K562 (cell line): ENCODE measurements around the gene USP20. TPM values are rescaled to one million over a fixed set of nuclear protein-coding genes. Genes with fewer than 3 reads are reported as not detected.

Experiments
- BRCA1 ChIP-seq, 2 experiments: fragments of 450-650 bp in 1 of 2; sonication (generic) in 1 of 2; formaldehyde crosslinking in 1 of 2; IDR thresholded peaks; 2 replicates each; pipeline versions ENCODE4 v1.5.0 to v1.6.1; 2017 to 2020; ENCODE audit warnings: mild to moderate bottlenecking in 1 of 2, missing genetic modification reagents in 1 of 2
- CLOCK ChIP-seq: fragments of 250-450 bp; sonication (Bioruptor Pico); IDR thresholded peaks from 2 replicates; pipeline ENCODE4 v1.4.0; 2020; ENCODE audit warnings: mild to moderate bottlenecking, moderate library complexity, borderline replicate concordance
- GATAD2B ChIP-seq: fragments of 450-650 bp; IDR thresholded peaks from 2 replicates; pipeline ENCODE4 v1.6.1; 2017; ENCODE audit warnings: mild to moderate bottlenecking, borderline replicate concordance
- IRF1 ChIP-seq: sonication (generic); formaldehyde crosslinking; IDR thresholded peaks from 2 replicates; pipeline ENCODE4 v1.8.0; 2022; ENCODE audit warnings: missing genetic modification reagents, mild to moderate bottlenecking, borderline replicate concordance
- KLF16 ChIP-seq: IDR thresholded peaks from 2 replicates; pipeline ENCODE4 v1.6.1; 2016; ENCODE audit warnings: antibody characterized with exemption
- NELFE ChIP-seq: IDR thresholded peaks from 2 replicates; pipeline ENCODE4 v1.6.1; 2011; ENCODE audit warnings: mild to moderate bottlenecking; ENCODE audit not compliant: insufficient read depth, insufficient read length
- NR1H2 ChIP-seq: sonication (generic); formaldehyde crosslinking; IDR thresholded peaks from 2 replicates; pipeline ENCODE4 v1.4.0; 2020; ENCODE audit warnings: mild to moderate bottlenecking, missing genetic modification reagents
- SREBF2 ChIP-seq: sonication (generic); formaldehyde crosslinking; IDR thresholded peaks from 2 replicates; pipeline ENCODE4 v1.4.0; 2020; ENCODE audit warnings: mild to moderate bottlenecking, missing genetic modification reagents
- ZBTB34 ChIP-seq: fragments of 250-450 bp; sonication (Bioruptor Pico); IDR thresholded peaks from 2 replicates; pipeline ENCODE4 v1.8.0; 2021; ENCODE audit warnings: mild to moderate bottlenecking, moderate library complexity
- polyA plus RNA-seq, 8 experiments: library from polyadenylated mRNA; depleted of rRNA in 4 of 8; stranded (reverse) in 5 of 8; unstranded in 3 of 8; fragments of >200 nt; fragmentation: Nextera tagmentation in 2 of 8; fragmentation: Illumina TruSeq in 1 of 8; extraction: Ambion mirVana in 2 of 8; extraction: Trizol in 1 of 8; gene quantifications; 2 replicates each; pipeline versions ENCODE4 v1.2.1 to v1.2.3, GENCODE V29; 2011 to 2014; ENCODE audit warnings: inconsistent platforms in 1 of 8, missing spikeins in 1 of 8
- total RNA-seq, 7 experiments: library from RNA; depleted of rRNA in 6 of 7; stranded (reverse); fragments of >200 nt in 6 of 7; fragmentation: Illumina TruSeq in 2 of 7; extraction: Trizol in 2 of 7; gene quantifications; 2 replicates each; pipeline versions ENCODE4 v1.2.1 to v1.2.3, GENCODE V29; 2011 to 2021; ENCODE audit warnings: low replicate concordance in 1 of 7
- TF ChIP-seq, protein P1 (sequence below): fragments of 200-800 bp; sonication (Bioruptor generic); IDR thresholded peaks from 2 replicates; pipeline ENCODE4 v1.6.1; 2016; ENCODE audit warnings: missing genetic modification characterization, missing compliant biosample characterization
- TF ChIP-seq, protein P2 (sequence below), 2 experiments: fragments of 150-350 bp in 1 of 2; IDR thresholded peaks; 2 replicates each; pipeline ENCODE4 v1.6.1; 2012 to 2016; ENCODE audit warnings: low read depth in 2 of 2, low read length in 2 of 2, mild to moderate bottlenecking in 1 of 2, moderate library complexity in 1 of 2

Gene USP20
- total and polyA plus RNA-seq, 9 of the 15 experiments (the other 6 are each of a cell fraction or from before 2014, with no cell fraction given): 1.9 to 136 (median 49.1) TPM

- TF ChIP-seq GATAD2B (no peak), NELFE (no peak), KLF16 (no peak), ZBTB34 (CRISPR knock-in tag) (no peak), CLOCK (no peak), SREBF2 (no peak), IRF1 (CRISPR knock-in tag) (no peak), NR1H2 (CRISPR knock-in tag) (peak; percentile 63; the same call in 1 of the 2 replicates), BRCA1 (IDR thresholded peaks at IDR 0.05) (no peak), BRCA1 (CRISPR knock-in tag; IDR thresholded peaks at IDR 0.05) (no peak)
- TF ChIP-seq, protein P1, sequence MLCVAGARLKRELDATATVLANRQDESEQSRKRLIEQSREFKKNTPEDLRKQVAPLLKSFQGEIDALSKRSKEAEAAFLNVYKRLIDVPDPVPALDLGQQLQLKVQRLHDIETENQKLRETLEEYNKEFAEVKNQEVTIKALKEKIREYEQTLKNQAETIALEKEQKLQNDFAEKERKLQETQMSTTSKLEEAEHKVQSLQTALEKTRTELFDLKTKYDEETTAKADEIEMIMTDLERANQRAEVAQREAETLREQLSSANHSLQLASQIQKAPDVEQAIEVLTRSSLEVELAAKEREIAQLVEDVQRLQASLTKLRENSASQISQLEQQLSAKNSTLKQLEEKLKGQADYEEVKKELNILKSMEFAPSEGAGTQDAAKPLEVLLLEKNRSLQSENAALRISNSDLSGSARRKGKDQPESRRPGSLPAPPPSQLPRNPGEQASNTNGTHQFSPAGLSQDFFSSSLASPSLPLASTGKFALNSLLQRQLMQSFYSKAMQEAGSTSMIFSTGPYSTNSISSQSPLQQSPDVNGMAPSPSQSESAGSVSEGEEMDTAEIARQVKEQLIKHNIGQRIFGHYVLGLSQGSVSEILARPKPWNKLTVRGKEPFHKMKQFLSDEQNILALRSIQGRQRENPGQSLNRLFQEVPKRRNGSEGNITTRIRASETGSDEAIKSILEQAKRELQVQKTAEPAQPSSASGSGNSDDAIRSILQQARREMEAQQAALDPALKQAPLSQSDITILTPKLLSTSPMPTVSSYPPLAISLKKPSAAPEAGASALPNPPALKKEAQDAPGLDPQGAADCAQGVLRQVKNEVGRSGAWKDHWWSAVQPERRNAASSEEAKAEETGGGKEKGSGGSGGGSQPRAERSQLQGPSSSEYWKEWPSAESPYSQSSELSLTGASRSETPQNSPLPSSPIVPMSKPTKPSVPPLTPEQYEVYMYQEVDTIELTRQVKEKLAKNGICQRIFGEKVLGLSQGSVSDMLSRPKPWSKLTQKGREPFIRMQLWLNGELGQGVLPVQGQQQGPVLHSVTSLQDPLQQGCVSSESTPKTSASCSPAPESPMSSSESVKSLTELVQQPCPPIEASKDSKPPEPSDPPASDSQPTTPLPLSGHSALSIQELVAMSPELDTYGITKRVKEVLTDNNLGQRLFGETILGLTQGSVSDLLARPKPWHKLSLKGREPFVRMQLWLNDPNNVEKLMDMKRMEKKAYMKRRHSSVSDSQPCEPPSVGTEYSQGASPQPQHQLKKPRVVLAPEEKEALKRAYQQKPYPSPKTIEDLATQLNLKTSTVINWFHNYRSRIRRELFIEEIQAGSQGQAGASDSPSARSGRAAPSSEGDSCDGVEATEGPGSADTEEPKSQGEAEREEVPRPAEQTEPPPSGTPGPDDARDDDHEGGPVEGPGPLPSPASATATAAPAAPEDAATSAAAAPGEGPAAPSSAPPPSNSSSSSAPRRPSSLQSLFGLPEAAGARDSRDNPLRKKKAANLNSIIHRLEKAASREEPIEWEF (CRISPR knock-in tag): no peak
- TF ChIP-seq, protein P2, sequence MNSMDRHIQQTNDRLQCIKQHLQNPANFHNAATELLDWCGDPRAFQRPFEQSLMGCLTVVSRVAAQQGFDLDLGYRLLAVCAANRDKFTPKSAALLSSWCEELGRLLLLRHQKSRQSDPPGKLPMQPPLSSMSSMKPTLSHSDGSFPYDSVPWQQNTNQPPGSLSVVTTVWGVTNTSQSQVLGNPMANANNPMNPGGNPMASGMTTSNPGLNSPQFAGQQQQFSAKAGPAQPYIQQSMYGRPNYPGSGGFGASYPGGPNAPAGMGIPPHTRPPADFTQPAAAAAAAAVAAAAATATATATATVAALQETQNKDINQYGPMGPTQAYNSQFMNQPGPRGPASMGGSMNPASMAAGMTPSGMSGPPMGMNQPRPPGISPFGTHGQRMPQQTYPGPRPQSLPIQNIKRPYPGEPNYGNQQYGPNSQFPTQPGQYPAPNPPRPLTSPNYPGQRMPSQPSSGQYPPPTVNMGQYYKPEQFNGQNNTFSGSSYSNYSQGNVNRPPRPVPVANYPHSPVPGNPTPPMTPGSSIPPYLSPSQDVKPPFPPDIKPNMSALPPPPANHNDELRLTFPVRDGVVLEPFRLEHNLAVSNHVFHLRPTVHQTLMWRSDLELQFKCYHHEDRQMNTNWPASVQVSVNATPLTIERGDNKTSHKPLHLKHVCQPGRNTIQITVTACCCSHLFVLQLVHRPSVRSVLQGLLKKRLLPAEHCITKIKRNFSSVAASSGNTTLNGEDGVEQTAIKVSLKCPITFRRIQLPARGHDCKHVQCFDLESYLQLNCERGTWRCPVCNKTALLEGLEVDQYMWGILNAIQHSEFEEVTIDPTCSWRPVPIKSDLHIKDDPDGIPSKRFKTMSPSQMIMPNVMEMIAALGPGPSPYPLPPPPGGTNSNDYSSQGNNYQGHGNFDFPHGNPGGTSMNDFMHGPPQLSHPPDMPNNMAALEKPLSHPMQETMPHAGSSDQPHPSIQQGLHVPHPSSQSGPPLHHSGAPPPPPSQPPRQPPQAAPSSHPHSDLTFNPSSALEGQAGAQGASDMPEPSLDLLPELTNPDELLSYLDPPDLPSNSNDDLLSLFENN (IDR thresholded peaks at IDR 0.05; ENCODE audit: low read depth in 2 of 2, low read length in 2 of 2): no peak
Measured at GRCh38 chr9:129864991-129865647, 29.9 kb downstream of the USP20 start (continued).
